Left ventricle myocardium superior (tissue), 1 donor: Measurements from ENCODE around the gene DLST. TPM values are rescaled to one million over a fixed set of nuclear protein-coding genes. Genes with fewer than 3 reads are reported as not detected.

Source experiments
- ATAC-seq: fragments of 200-7000 bp; cut with Tn5 transposase; one replicate; pipeline ENCODE4 v1.9.1; 2020; ENCODE audit warnings: mild to moderate bottlenecking, moderate library complexity
- DNase-seq: peaks from one replicate; pipeline ENCODE4 v3.0.0-alpha.2; 2020
- intact Hi-C: fragments of 100-400 bp; cut with micrococcal nuclease; formaldehyde crosslinking; loops from one replicate; pipeline ENCODE4 v1.11.0; 2022
- long read RNA-seq: library from polyadenylated mRNA; unstranded; transcript quantifications from one replicate; pipeline ENCODE4 v2.0.0, GENCODE V29; 2021
- total RNA-seq: library from RNA; stranded (reverse); fragmentation: NEBNext Ultra II Directional; extraction: Animal tissue kit (Norgen Biotek cat#: 25700); gene quantifications from one replicate; pipeline ENCODE4 v1.2.1, GENCODE V29; 2021
- donor health status: DM: no; HTN: yes; CAD: no; lungs with severe emphysema.

The DLST gene
- 241 TPM for total RNA-seq
- long read RNA-seq, transcript DLST-202 (15 exons, 2,838 nt), result major isoform, 8 of 11 reads
- long read RNA-seq, partial matches to known transcripts, result 2 of 11 reads
- long read RNA-seq, other reads (novel, unspliced or antisense), result 1 of 11 reads

GRCh38 chr14:74881431-74882102, at the start of gene DLST:
DLST (plus strand) TSS chr14:74881916; CDS start chr14:74881954, 38 bp downstream.
- ATAC-seq, result peak; percentile 98
- intact Hi-C loops, result no loop called here

GRCh38 chr14:74832849-74833248, 48.9 kb upstream of the DLST start:
- intact Hi-C loops, result no loop called here
- DNase-seq, result no peak
- ATAC-seq, result no peak

More at GRCh38 chr14:74881431-74882102, at the start of gene DLST:
- peak; percentile 92 for DNase-seq

GRCh38 chr14:74834692-74835392, 46.9 kb upstream of the DLST start:
- no peak for DNase-seq
- intact Hi-C loops, result no loop called here
- ATAC-seq, result no peak

GRCh38 chr14:74835645-74836250, 46.0 kb upstream of the DLST start:
- intact Hi-C loops, result no loop called here
- ATAC-seq (no peak), DNase-seq (no peak)

- ATAC-seq (no peak), DNase-seq (no peak)
- intact Hi-C loops, result no loop called here
Measured at GRCh38 chr14:74836251-74836960, 45.3 kb upstream of the DLST start.

- DNase-seq, result no peak
- no peak for ATAC-seq
- intact Hi-C loops, result no loop called here
Measured at GRCh38 chr14:74838166-74838565, 43.5 kb upstream of the DLST start.

GRCh38 chr14:74840603-74841030, 41.1 kb upstream of the DLST start:
- no peak for DNase-seq
- ATAC-seq, result no peak
- intact Hi-C loops, result no loop called here

- intact Hi-C loops, result no loop called here
- ATAC-seq (no peak), DNase-seq (no peak)
Measured at GRCh38 chr14:74841230-74842207, 40.2 kb upstream of the DLST start.

- DNase-seq (no peak), ATAC-seq (peak; percentile 91)
- intact Hi-C loops, result no loop called here
Measured at GRCh38 chr14:74843653-74844052, 38.1 kb upstream of the DLST start.

- ATAC-seq, result peak; percentile 38
- no peak for DNase-seq
- intact Hi-C loops, result no loop called here
Measured at GRCh38 chr14:74846168-74846567, 35.5 kb upstream of the DLST start.

GRCh38 chr14:74846968-74847665, 34.6 kb upstream of the DLST start:
- no peak for ATAC-seq
- no peak for DNase-seq
- intact Hi-C loops, result no loop called here

GRCh38 chr14:74848768-74849167, 32.9 kb upstream of the DLST start:
- intact Hi-C loops, result no loop called here
- ATAC-seq, result no peak
- no peak for DNase-seq

GRCh38 chr14:74852922-74853530, 28.7 kb upstream of the DLST start:
- intact Hi-C loops, result no loop called here
- no peak for ATAC-seq
- DNase-seq, result no peak

GRCh38 chr14:74853581-74853980, 28.1 kb upstream of the DLST start:
- ATAC-seq (no peak), DNase-seq (no peak)
- intact Hi-C loops, result no loop called here

- no peak for ATAC-seq
- no peak for DNase-seq
- intact Hi-C loops, result no loop called here
Measured at GRCh38 chr14:74855021-74855420, 26.7 kb upstream of the DLST start.

GRCh38 chr14:74855945-74856344, 25.8 kb upstream of the DLST start:
- no peak for ATAC-seq
- intact Hi-C loops, result no loop called here
- no peak for DNase-seq

- intact Hi-C loops, result no loop called here
- DNase-seq (no peak), ATAC-seq (no peak)
Measured at GRCh38 chr14:74856366-74856765, 25.4 kb upstream of the DLST start.

- intact Hi-C loops, result no loop called here
- no peak for ATAC-seq
- DNase-seq, result no peak
Measured at GRCh38 chr14:74858022-74858421, 23.7 kb upstream of the DLST start.
